Sigmoid colon (tissue), 7 donors: ENCODE measurements around the gene MSRB2. TPM values are rescaled to one million over a fixed set of nuclear protein-coding genes. Genes with fewer than 3 reads are reported as not detected.

Experiments
- DNase-seq: peaks from one replicate; pipeline ENCODE4 v3.0.0-alpha.2; 2019
- H3K27ac ChIP-seq, 4 donors: fragments of 200-600 bp; sonication (generic); one replicate each; pipeline ENCODE4 v1.5.1; 2016 to 2019; ENCODE audit warnings: mild to moderate bottlenecking in 1 of 4
- H3K27me3 ChIP-seq, 3 donors: fragments of 200-600 bp; sonication (generic); one replicate each; pipeline ENCODE4 v1.5.1; 2019; ENCODE audit warnings: mild to moderate bottlenecking in 1 of 3
- H3K36me3 ChIP-seq, 4 donors: fragments of 200-600 bp; sonication (generic); one replicate each; pipeline ENCODE4 v1.5.1; 2016 to 2019
- H3K4me1 ChIP-seq, 4 donors: fragments of 200-600 bp; sonication (generic); one replicate each; pipeline ENCODE4 v1.5.1; 2017 to 2019
- H3K4me3 ChIP-seq, 4 donors: fragments of 200-600 bp; sonication (generic); one replicate each; pipeline ENCODE4 v1.5.1; 2017 to 2019; ENCODE audit warnings: mild to moderate bottlenecking in 2 of 4, moderate library complexity in 1 of 4
- H3K9me3 ChIP-seq, 4 donors: fragments of 200-600 bp in 3 of 4; sonication (generic) in 3 of 4; one replicate each; pipeline versions ENCODE4 v1.5.1 to v1.6.1; 2013 to 2019
- CTCF ChIP-seq, 4 experiments: fragments of 450-650 bp in 3 of 4; fragments of 200-600 bp in 1 of 4; IDR thresholded peaks; one replicate each; pipeline ENCODE4 v1.5.1; 2016 to 2019; ENCODE audit warnings: antibody characterized with exemption in 4 of 4, mild to moderate bottlenecking in 3 of 4, moderate library complexity in 2 of 4
- EP300 ChIP-seq, 4 donors: sonication (generic); formaldehyde crosslinking; IDR thresholded peaks; one replicate each; pipeline ENCODE4 v1.6.1; 2017; ENCODE audit warnings: antibody characterized with exemption in 4 of 4
- POLR2A ChIP-seq, 2 donors: fragments of 450-650 bp; IDR thresholded peaks; one replicate each; pipeline ENCODE4 v1.6.1; 2016; ENCODE audit warnings: antibody characterized with exemption in 2 of 2, mild to moderate bottlenecking in 2 of 2, moderate library complexity in 2 of 2
- POLR2AphosphoS5 ChIP-seq, 4 donors: sonication (generic); formaldehyde crosslinking; IDR thresholded peaks; one replicate each; pipeline ENCODE4 v1.6.1; 2017; ENCODE audit warnings: antibody characterized with exemption in 4 of 4
- WGBS, 2 donors: extraction: QIAGEN DNeasy Blood & Tissue Kit; methylation state at CpG; one replicate each; pipeline ENCODE4 v1.1.7; 2013; 5-methylcytosine and 5-hydroxymethylcytosine counted together
- intact Hi-C: fragments of 100-400 bp; cut with DNase I; formaldehyde crosslinking; loops from one replicate; pipeline ENCODE4 v1.15.1; 2023
- polyA plus RNA-seq, 3 donors: library from polyadenylated mRNA; stranded (reverse); fragments of 200-250 nt; gene quantifications; one replicate each; pipeline ENCODE4 v1.2.3, GENCODE V29; 2013
- total RNA-seq, 4 donors: library from RNA; depleted of rRNA; stranded (reverse); fragments of >200 nt; gene quantifications; one replicate each; pipeline ENCODE4 v1.1.0, GENCODE V29; 2016
- donor health status: healthy with polysubstance abuse.
- donor health status: Bipolar disorder and iron deficiency.
- donor health status: healthy.

The MSRB2 gene
- total and polyA plus RNA-seq, 7 donors = 16.6 to 56.3 (median 32.7) TPM

DNA sequence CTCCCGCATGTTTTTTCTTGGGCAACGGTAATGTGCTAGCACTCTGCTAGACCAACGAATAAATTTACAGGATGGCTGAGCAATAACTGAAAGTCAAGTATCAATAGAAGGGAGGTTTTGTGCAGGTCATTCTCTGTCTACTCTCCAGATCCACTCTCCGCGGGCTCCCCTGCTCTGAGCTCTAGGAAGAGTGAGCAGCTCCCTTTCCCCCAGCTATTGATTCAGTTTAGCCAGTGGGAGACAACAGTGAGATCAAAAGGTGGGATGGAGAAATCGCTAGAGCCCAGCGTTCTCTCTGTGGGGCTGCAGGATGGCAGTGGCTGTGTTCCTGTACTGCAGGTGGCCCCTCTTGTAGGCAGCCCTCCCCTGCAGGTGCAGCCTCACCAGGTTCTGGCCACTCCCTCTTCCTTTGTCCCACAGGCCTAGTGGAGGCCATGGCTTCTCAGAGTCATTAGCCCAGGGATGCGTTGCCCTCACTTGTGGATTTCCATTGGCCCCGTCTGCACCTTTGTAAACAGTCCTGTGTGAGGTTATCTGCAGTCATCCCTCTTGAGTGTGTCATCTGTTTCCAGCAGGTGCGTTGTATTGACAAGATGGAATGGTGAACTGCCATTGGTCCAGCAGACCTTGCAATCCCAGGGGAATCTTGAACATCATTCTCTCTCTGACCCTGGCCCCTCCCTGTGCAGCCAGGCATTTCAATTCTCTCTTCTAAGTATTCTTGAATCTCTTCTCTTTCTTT is 11.1 kb downstream of the MSRB2 start:
- no peak for TF ChIP-seq EP300 (IDR thresholded peaks at IDR 0.05)
- no peak for TF ChIP-seq POLR2A (IDR thresholded peaks at IDR 0.05)
- TF ChIP-seq CTCF (IDR thresholded peaks at IDR 0.05) = no peak
- TF ChIP-seq POLR2AphosphoS5 (IDR thresholded peaks at IDR 0.05) = no peak
- no peaks in the 10 kb centered on the region for H3K27me3 ChIP-seq
- no peak overlapping the region for H3K27ac ChIP-seq
- 93 to 96% methylated on average over 10 of the region's 10 CpGs for WGBS, 2 donors
- peaks cover 0 to 3% (median 0%) of the 10 kb centered on the region in 4 donors for H3K4me1 ChIP-seq
- DNase-seq = no peak
- no peaks in the 10 kb centered on the region for H3K9me3 ChIP-seq
- H3K4me3 ChIP-seq = no peak overlapping the region
- H3K36me3 ChIP-seq = peaks cover 18 to 71% (median 43%) of the 10 kb centered on the region in 4 donors
- intact Hi-C loops = no loop called here

GRCh38 chr10:23110722-23111516 is 15.5 kb downstream of the MSRB2 start:
- Histone ChIP-seq H3K9me3 (no peaks in the 10 kb centered on the region), H3K4me3 (no peak overlapping the region), H3K36me3 (peaks cover 19 to 94% (median 42%) of the 10 kb centered on the region in 4 donors), H3K27ac (no peak overlapping the region), H3K27me3 (no peaks in the 10 kb centered on the region), H3K4me1 (no peaks in the 10 kb centered on the region)
- WGBS, 2 donors = 86% methylated on average over 13 of the region's 13 CpGs
- TF ChIP-seq POLR2A (IDR thresholded peaks at IDR 0.05) (no peak), EP300 (IDR thresholded peaks at IDR 0.05) (no peak), CTCF (IDR thresholded peaks at IDR 0.05) (no peak), POLR2AphosphoS5 (IDR thresholded peaks at IDR 0.05) (no peak)
- no peak for DNase-seq
- intact Hi-C loops = no loop called here

DNA sequence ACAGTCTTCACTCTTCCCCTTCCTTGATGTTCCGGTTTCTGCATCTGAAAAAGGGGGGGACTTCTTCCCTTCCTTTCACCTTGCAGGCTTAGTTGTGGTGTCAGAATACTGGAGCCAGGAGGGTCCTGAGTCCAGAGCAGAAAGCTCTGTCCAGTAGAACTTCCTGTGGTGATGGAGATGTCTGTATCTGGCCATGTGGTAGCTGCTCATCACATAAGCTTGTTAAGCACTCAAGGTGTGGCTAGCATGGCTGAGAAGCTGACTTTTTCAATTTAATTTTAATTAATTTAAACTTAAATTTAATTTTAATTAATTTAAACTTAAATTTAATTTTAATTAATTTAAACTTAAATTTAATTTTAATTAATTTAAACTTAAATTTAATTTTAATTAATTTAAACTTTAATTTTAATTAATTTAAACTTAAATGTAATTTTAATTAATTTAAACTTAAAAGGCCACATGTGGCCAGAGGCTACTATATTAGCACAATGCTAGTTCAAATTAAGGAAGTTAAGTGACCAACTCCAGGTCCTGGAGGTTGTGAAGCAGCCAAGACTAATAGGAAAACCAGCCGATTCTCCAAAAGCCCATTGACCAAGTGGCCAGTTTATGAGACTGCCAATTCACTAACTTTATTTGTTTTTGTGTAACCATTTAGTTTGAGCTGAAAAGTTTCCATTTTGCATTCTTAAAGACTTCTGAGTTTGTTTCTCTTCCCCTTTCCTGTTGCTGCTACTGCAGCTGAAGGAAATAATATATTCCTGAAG is 16.3 kb downstream of the MSRB2 start:
- intact Hi-C loops = no loop called here
- no peak for TF ChIP-seq CTCF (IDR thresholded peaks at IDR 0.05)
- TF ChIP-seq POLR2AphosphoS5 (IDR thresholded peaks at IDR 0.05) = no peak
- TF ChIP-seq EP300 (IDR thresholded peaks at IDR 0.05) = no peak
- TF ChIP-seq POLR2A (IDR thresholded peaks at IDR 0.05) = no peak
- Histone ChIP-seq H3K4me3 (no peak overlapping the region), H3K9me3 (no peaks in the 10 kb centered on the region), H3K4me1 (no peaks in the 10 kb centered on the region), H3K36me3 (peaks cover 12 to 94% (median 35%) of the 10 kb centered on the region in 4 donors), H3K27ac (no peak overlapping the region), H3K27me3 (no peaks in the 10 kb centered on the region)
- DNase-seq = no peak
- 91 to 92% methylated on average over 2 of the region's 2 CpGs for WGBS, 2 donors

DNA sequence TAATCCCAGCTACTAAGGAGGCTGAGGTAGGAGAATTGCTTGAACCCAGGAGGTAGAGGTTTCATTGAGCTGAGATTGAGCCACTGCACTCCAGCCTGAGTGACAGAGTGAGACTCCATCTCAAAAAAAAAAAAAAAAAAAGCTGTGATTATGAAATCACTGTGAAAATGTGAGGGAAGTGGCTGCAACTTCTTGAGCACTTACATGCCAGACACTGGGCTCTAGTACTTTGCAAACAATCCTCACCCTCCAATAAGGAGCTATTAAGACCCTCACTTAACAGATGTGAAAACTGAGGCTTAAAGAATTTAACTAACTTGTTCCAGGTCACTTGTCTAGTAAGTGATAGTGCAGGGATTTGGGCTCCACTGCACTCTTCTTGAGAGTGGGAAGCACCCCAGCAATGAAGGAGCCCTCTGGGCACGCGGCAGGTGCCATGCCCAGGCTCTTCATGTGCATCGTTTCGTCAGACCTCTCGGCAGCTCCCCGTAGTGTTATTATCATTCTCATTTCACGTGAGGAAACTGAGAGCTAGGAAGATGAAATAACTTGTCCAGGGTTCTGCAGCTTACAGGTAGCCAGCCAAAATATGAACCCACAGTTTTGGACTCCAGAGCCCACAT is 19.0 kb downstream of the MSRB2 start:
- Histone ChIP-seq H3K9me3 (no peaks in the 10 kb centered on the region), H3K27me3 (no peaks in the 10 kb centered on the region), H3K4me3 (no peak overlapping the region), H3K27ac (no peak overlapping the region), H3K36me3 (peaks cover 12 to 94% (median 33%) of the 10 kb centered on the region in 4 donors), H3K4me1 (no peaks in the 10 kb centered on the region)
- DNase-seq = no peak
- intact Hi-C loops = no loop called here
- 97 to 99% methylated on average over 7 of the region's 7 CpGs for WGBS, 2 donors
- TF ChIP-seq POLR2AphosphoS5 (IDR thresholded peaks at IDR 0.05) (no peak), POLR2A (IDR thresholded peaks at IDR 0.05) (no peak), EP300 (IDR thresholded peaks at IDR 0.05) (no peak), CTCF (IDR thresholded peaks at IDR 0.05) (no peak)
